IPS-15b (cell line): Measurements from ENCODE around the gene TMTC4.
"Not testable (repeated sequence)": the region's sequence is repeated elsewhere in the genome, so short reads cannot be mapped to it uniquely, and the experiment has no call there.

Experiments
- H3K27me3 ChIP-seq: one replicate; pipeline ENCODE4 v1.6.1; 2013; ENCODE audit warnings: low read length; ENCODE audit not compliant: control insufficient read depth, insufficient read depth
- H3K36me3 ChIP-seq: one replicate; pipeline ENCODE4 v1.6.1; 2013; ENCODE audit warnings: low read length; ENCODE audit not compliant: control insufficient read depth, insufficient read depth
- H3K4me1 ChIP-seq: one replicate; pipeline ENCODE4 v1.6.1; 2013; ENCODE audit warnings: mild to moderate bottlenecking, low read length; ENCODE audit not compliant: control insufficient read depth, insufficient read depth
- H3K4me3 ChIP-seq: one replicate; pipeline ENCODE4 v1.5.1; 2013; ENCODE audit warnings: low read depth, low read length
- H3K9ac ChIP-seq: one replicate; pipeline ENCODE4 v1.6.1; 2013; ENCODE audit warnings: low read depth, mild to moderate bottlenecking, low read length
- H3K9me3 ChIP-seq: one replicate; pipeline ENCODE4 v1.6.1; 2013; ENCODE audit warnings: mild to moderate bottlenecking, low read length; ENCODE audit not compliant: control insufficient read depth, insufficient read depth

The TMTC4 gene

DNA sequence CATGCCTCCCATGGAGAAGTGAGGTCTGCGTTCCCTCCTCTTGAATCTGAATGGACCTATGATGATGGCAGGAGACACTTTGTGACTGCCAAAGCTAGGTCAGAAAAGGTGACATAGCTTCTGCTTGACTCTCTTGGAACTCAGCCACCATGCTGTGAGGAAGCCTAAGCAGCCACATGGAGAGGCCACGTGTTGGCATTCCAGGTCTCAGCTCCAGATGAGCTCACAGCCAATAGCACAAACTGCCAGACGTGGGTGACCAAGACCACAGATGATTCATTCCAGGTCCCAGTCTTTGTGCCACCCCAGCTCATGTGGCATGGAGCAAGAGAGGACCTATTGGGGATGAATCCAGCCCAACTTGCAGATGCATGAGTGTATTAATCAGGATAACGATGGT, 77.3 kb downstream of the TMTC4 start:
- Histone ChIP-seq H3K9me3 (no peaks in the 10 kb centered on the region), H3K4me1 (no peaks in the 10 kb centered on the region), H3K9ac (no peak overlapping the region), H3K27me3 (no peaks in the 10 kb centered on the region), H3K36me3 (no peaks in the 10 kb centered on the region), H3K4me3 (no peak overlapping the region)

DNA sequence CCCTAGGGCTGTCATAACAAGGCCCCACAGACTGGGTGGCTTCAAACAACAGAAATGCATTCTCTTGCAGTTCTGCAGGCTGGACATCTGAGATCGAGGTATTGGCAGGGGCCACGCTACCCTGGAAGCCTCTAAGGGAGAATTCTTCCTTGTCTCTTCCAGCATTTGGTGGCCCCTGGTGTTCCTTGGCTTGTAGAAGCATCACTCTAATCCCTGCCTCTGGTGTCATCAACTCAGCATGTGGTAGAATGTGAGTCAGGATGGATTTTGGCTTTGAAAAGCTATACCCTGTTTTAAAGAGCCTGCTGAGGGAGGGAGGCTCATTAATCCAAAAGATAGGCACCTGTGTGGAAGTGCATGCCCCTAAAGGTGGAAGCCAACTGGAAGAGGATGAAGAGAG, 78.1 kb downstream of the TMTC4 start:
- Histone ChIP-seq H3K36me3 (no peaks in the 10 kb centered on the region), H3K4me3 (no peak overlapping the region), H3K4me1 (no peaks in the 10 kb centered on the region), H3K9ac (no peak overlapping the region), H3K9me3 (no peaks in the 10 kb centered on the region), H3K27me3 (no peaks in the 10 kb centered on the region)

DNA sequence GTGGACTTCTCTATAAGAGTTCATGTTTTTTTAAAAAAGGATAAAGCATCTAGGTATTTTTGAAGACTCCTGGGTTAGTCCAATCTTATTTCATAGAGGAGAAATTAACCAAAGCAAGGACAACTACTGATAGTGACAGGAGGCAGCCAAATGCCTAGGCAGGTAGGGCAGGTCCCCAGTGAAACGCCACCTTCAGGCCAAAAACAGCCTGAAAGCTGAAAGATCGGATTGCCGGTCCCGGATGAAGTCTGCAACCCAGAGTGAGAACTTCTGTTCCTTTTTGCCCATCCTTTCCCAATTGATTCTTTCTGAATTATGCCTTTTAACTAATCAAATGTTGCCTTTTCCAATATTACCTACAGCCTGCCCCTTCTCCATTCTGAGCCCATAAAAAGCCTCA, 79.9 kb downstream of the TMTC4 start:
- Histone ChIP-seq H3K9ac (no peak overlapping the region), H3K4me3 (no peak overlapping the region), H3K4me1 (no peaks in the 10 kb centered on the region), H3K27me3 (no peaks in the 10 kb centered on the region), H3K36me3 (no peaks in the 10 kb centered on the region), H3K9me3 (no peaks in the 10 kb centered on the region)

DNA sequence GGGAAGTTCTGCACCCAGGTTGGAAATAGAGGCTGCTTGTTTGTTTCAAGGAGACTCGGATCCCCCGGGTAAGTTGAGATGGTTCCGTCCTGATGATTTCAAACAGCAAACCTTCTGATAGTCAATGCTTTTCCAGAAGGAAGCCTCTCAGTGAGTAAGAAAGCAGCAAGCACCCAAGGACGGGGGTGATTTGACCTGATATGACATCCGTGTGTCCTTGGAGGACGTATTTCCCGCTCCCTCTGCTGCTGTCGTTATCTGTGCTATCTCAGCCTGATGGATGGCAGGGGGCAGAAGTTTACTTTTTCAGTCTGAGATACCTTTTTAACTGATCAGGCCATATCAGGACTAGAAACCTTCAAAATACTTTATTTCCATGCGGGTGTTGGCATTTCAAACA, 80.3 kb downstream of the TMTC4 start:
- no peak overlapping the region for H3K4me3 ChIP-seq
- H3K9me3 ChIP-seq = no peaks in the 10 kb centered on the region
- H3K9ac ChIP-seq = no peak overlapping the region
- no peaks in the 10 kb centered on the region for H3K36me3 ChIP-seq
- H3K4me1 ChIP-seq = no peaks in the 10 kb centered on the region
- peaks cover 2% of the 10 kb centered on the region for H3K27me3 ChIP-seq

DNA sequence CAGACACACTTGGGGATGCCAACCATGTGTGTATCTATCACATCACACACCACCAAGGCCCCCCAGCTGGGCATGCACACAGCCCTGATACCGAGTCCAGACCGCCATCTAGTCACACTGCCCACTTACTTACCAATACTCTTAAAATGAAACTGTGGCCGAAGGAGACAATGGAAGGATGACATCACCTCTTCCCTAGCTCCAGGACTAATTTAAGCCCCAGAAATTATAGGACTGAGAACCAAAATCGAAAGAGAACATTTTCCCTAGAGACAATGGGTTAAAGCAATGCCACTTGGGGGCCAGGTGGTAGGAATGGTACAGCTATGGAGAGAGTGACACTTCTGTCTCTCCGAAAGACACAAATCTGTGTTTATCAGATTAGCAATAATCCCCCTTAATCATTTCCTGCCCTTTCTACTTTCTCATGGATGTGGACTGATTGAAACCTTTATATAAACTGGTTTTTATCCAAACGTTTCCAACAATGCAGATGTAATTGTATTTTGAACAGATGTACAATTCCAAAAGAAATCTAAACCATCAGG, 85.3 kb downstream of the TMTC4 start:
- H3K9me3 ChIP-seq = no peaks in the 10 kb centered on the region
- H3K4me1 ChIP-seq = no peaks in the 10 kb centered on the region
- H3K27me3 ChIP-seq = peaks cover 7% of the 10 kb centered on the region
- no peaks in the 10 kb centered on the region for H3K36me3 ChIP-seq
- H3K4me3 ChIP-seq = no peak overlapping the region
- no peak overlapping the region for H3K9ac ChIP-seq

DNA sequence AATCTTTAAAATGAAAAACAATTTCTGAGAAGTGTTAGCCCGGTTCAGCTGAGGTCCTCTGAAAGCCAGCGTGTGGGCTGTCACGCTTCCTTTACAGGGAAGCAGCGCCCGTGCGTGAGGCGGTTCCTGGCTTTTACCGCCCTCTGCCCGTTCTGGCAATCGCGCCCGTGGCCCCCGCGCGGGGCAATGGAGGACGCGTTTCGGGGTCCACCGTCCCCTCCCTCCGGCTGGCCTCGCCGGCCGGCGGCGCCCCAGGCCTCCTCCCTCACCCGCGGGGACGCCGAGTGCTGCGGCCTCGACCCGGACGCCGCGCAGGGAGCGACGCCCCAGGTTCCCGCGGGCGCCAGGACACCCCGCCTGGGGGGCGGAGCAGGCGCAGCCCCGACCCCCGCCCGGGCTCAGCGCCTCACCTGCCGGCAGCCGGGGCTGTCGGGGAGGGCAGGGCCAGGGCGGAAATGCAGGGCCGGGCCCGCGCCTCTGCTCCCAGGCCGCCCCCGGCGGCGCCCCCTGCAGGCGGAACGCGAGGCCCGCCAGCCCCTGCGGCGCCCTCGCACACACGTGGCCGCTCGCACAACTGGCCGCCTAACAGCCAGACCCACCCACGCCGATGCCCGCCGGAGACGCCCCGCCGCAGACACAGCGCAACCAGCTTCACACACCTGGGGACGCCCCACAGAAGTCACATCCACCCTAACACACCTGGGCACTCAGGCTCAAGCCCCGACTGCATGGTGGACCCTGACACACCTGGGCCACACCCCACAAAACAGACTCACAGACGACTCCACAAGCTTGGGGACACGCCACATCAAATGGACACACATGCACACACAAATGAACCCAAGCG, 86.0 kb downstream of the TMTC4 start, which contains the start of gene GGACT:
Gene GGACT (minus strand): TSS at position 459 of the 847 bp plus-strand sequence. CDS start 56,198 bp downstream, outside the sequence.
- no peaks in the 10 kb centered on the region for H3K9me3 ChIP-seq
- no peaks in the 10 kb centered on the region for H3K36me3 ChIP-seq
- no peaks in the 10 kb centered on the region for H3K4me1 ChIP-seq
- peak within 1 kb of the TSS; percentile 81 for H3K9ac ChIP-seq
- peaks cover 7% of the 10 kb centered on the region for H3K27me3 ChIP-seq
- peak within 1 kb of the TSS; percentile 70 for H3K4me3 ChIP-seq

DNA sequence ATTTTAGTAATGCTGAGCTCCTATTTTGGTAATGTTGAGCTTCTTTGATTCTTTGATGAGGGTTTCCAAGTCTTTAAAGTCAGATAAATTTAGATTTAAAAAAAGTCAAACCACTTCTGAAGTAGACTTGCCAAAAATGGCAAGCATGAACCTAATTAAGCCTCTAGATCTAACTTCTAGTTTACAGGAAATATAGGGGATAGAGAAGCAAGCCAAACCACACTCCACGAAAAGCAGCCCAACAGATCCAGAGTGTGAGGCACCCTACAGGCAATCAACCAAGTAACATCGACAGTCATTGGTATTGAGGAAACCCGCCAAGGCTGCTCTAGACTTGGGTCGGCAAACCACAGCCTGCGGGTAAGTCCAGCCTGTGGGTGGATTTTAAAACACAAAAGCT, 89.7 kb downstream of the TMTC4 start:
- H3K9ac ChIP-seq = no peak overlapping the region
- peaks cover 7% of the 10 kb centered on the region for H3K27me3 ChIP-seq
- H3K9me3 ChIP-seq = no peaks in the 10 kb centered on the region
- no peaks in the 10 kb centered on the region for H3K4me1 ChIP-seq
- H3K4me3 ChIP-seq = no peak overlapping the region
- H3K36me3 ChIP-seq = no peaks in the 10 kb centered on the region

DNA sequence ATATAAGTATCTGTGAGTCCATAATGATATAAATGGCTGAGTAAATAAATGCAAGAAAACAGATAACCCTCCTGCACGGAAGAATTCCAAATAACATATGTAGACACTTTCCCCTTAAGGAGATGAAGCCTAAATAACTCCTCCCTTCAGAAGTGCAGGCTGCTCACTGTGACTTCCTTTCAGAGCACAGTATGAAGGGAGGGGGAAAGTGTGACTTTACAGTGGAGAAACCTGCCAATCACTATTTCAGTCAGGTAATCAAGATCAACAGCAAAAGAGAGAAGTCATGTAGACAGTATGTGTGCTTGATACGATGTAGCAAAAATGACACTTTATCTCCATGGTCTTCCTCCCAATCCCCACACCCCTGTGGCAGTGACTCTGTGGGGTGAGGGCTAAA, 93.1 kb downstream of the TMTC4 start:
- Histone ChIP-seq H3K27me3 (no peaks in the 10 kb centered on the region), H3K4me1 (no peaks in the 10 kb centered on the region), H3K9ac (no peak overlapping the region), H3K4me3 (no peak overlapping the region), H3K9me3 (no peaks in the 10 kb centered on the region), H3K36me3 (no peaks in the 10 kb centered on the region)

DNA sequence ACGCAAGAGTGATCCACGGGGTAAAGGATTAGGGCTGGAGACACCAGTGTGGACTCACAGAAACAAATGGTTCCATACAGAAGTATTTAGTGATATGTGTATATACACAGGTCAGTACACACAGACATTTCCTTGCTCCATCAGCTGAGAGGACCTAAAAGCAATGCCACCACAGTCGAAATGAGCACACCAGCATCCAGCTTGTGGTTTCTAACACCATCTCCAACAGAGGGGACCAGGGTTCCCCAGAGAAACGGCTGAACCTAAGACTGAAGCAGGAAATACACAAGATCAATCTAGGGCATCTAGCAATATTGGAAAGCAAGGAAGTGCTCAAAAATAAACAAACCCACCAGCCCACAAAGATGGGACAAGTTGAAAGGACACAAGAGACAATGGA, 93.6 kb downstream of the TMTC4 start:
- H3K27me3 ChIP-seq = no peaks in the 10 kb centered on the region
- no peak overlapping the region for H3K4me3 ChIP-seq
- no peaks in the 10 kb centered on the region for H3K9me3 ChIP-seq
- H3K4me1 ChIP-seq = no peaks in the 10 kb centered on the region
- H3K36me3 ChIP-seq = no peaks in the 10 kb centered on the region
- no peak overlapping the region for H3K9ac ChIP-seq

DNA sequence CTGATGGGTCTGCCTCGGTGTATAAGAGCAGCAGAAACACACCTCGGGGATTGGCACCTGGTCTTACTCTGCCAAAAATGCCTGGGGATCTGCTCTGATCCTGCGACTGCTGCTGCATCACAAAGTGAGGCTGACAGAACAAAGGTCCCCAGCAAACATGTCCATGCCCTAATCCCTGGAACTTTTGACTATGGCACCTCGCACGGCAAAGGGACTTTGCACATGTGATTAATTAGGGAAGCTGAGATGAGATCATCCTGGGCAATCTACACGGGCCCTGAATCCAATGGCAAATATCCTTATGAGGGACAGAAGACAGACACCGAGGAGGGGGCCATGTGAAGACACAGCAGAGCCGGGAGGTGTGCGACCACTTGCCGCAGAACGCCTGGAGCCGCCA, 94.5 kb downstream of the TMTC4 start:
- Histone ChIP-seq H3K4me1 (no peaks in the 10 kb centered on the region), H3K27me3 (no peaks in the 10 kb centered on the region), H3K36me3 (no peaks in the 10 kb centered on the region), H3K9me3 (no peaks in the 10 kb centered on the region), H3K4me3 (no peak overlapping the region), H3K9ac (no peak overlapping the region)

DNA sequence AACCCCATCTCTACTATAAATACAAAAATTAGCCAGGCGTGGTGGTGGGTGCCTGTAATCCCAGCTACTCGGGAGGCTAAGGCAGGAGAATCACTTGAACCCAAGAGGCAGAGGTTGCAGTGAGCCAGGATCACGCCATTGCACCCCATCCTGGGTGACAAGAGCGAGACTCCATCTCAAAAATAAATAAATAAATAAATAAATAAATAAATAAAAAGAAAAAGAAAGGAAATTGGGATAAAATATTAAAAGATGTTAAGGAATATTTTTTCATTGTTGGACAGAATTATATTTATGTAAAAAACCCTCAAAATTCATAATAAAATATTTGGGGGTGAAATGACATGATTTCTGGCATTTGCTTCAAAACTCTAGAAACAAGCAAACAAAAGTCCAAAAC, 97.4 kb downstream of the TMTC4 start:
- not testable (repeated sequence) for H3K9ac ChIP-seq, H3K4me1 ChIP-seq, H3K9me3 ChIP-seq, H3K36me3 ChIP-seq, H3K4me3 ChIP-seq, H3K27me3 ChIP-seq

DNA sequence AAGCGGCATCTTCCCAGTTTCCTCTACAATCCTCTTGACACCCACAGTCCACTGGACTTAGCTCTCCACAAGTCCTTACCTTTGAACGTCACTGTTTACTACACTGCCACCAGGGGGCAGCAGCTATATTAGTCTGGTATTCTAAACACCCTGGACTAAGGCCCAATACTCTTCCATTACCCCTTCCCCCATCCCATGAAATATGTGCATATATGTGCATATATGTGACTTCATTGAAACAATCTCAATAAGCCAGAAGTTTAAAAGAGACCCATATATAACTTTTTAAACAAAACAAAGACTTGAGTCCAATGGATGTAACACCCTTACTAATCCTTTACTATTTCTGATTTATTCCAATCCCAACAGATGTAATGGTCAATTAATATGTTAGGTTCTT, 101.5 kb downstream of the TMTC4 start:
- Histone ChIP-seq H3K4me3 (no peak overlapping the region), H3K4me1 (no peaks in the 10 kb centered on the region), H3K27me3 (no peaks in the 10 kb centered on the region), H3K36me3 (no peaks in the 10 kb centered on the region), H3K9ac (no peak overlapping the region), H3K9me3 (no peaks in the 10 kb centered on the region)
